Activated CD4-positive, alpha-beta memory T cell treated with anti-CD3 and anti-CD28 coated beads, Interleukin-2, amount 10 ng/mL, durations not matched to agents 7 days and 5 days (primary cell): ENCODE data around the gene NTRK2. TPM values are rescaled to one million over a fixed set of nuclear protein-coding genes. Genes with fewer than 3 reads are reported as not detected.

Experiments used
- CTCF ChIA-PET: fragments of 350-600 bp; sonication (Branson Sonifier 250); formaldehyde crosslinking; loops from one replicate; lab custom pipeline; 2021; ENCODE audit warnings: antibody characterized with exemption, inconsistent platforms; lab: Charles Lee
- POLR2A ChIA-PET: fragments of 350-600 bp; sonication (Branson Sonifier 250); formaldehyde crosslinking; loops from one replicate; lab custom pipeline; 2021; ENCODE audit warnings: antibody characterized with exemption; lab: Charles Lee
- DNase-seq: peaks from one replicate; pipeline ENCODE4 v3.0.0-alpha.2; 2020
- H3K27ac Mint-ChIP-seq: one replicate; pipeline ENCODE4 v1.8.0; 2021; ENCODE audit warnings: mild to moderate bottlenecking, mixed read lengths
- H3K27me3 Mint-ChIP-seq: one replicate; pipeline ENCODE4 v1.8.0; 2021; ENCODE audit warnings: mixed read lengths
- H3K36me3 Mint-ChIP-seq: one replicate; pipeline ENCODE4 v1.8.0; 2021; ENCODE audit warnings: low read depth, mixed read lengths
- H3K4me1 Mint-ChIP-seq: one replicate; pipeline ENCODE4 v1.8.0; 2021; ENCODE audit warnings: mixed read lengths
- H3K4me3 Mint-ChIP-seq: one replicate; pipeline ENCODE4 v1.8.0; 2021; ENCODE audit warnings: mild to moderate bottlenecking, mixed read lengths
- H3K9me3 Mint-ChIP-seq: one replicate; pipeline ENCODE4 v1.8.0; 2021; ENCODE audit warnings: mixed read lengths
- total RNA-seq, 2 experiments: library from RNA; stranded (reverse); gene quantifications; one replicate each; pipeline ENCODE4 v1.2.3, GENCODE V29; 2021

Gene NTRK2
- total RNA-seq, 2 experiments from 2014 or later, result 2.2 to 2.3 TPM

- Mint-ChIP-seq H3K9me3 (no peaks in the 10 kb centered on the region), H3K4me1 (peaks cover 5% of the 10 kb centered on the region), H3K27me3 (peaks cover 2% of the 10 kb centered on the region), H3K27ac (no peak overlapping the region), H3K4me3 (no peak overlapping the region), H3K36me3 (no peaks in the 10 kb centered on the region)
- no peak for DNase-seq
- ChIA-PET POLR2A (no interaction called here), CTCF (no interaction called here)
These were observed 286.4 kb downstream of the NTRK2 start for GRCh38 chr9:84955971-84956370.

GRCh38 chr9:84959339-84959738, 289.8 kb downstream of the NTRK2 start:
- H3K36me3 Mint-ChIP-seq, result no peaks in the 10 kb centered on the region
- peaks cover 2% of the 10 kb centered on the region for H3K27me3 Mint-ChIP-seq
- H3K9me3 Mint-ChIP-seq, result no peaks in the 10 kb centered on the region
- no peak overlapping the region for H3K4me3 Mint-ChIP-seq
- H3K27ac Mint-ChIP-seq, result no peak overlapping the region
- DNase-seq, result no peak
- H3K4me1 Mint-ChIP-seq, result no peaks in the 10 kb centered on the region
- ChIA-PET CTCF (no interaction called here), POLR2A (no interaction called here)

- H3K4me1 Mint-ChIP-seq, result no peaks in the 10 kb centered on the region
- no peaks in the 10 kb centered on the region for H3K36me3 Mint-ChIP-seq
- peaks cover 3% of the 10 kb centered on the region for H3K27me3 Mint-ChIP-seq
- POLR2A ChIA-PET, result no interaction called here
- no peaks in the 10 kb centered on the region for H3K9me3 Mint-ChIP-seq
- DNase-seq, result no peak
- no peak overlapping the region for H3K27ac Mint-ChIP-seq
- no peak overlapping the region for H3K4me3 Mint-ChIP-seq
- CTCF ChIA-PET, result no interaction called here
These were observed 297.6 kb downstream of the NTRK2 start for GRCh38 chr9:84966876-84967830.

- Mint-ChIP-seq H3K27ac (no peak overlapping the region), H3K4me1 (no peaks in the 10 kb centered on the region), H3K36me3 (no peaks in the 10 kb centered on the region), H3K27me3 (peaks cover 3% of the 10 kb centered on the region), H3K4me3 (no peak overlapping the region), H3K9me3 (no peaks in the 10 kb centered on the region)
- DNase-seq, result no peak
- ChIA-PET CTCF (no interaction called here), POLR2A (no interaction called here)
These were observed 299.6 kb downstream of the NTRK2 start for GRCh38 chr9:84969084-84969483.

GRCh38 chr9:84969736-84970135, 300.2 kb downstream of the NTRK2 start:
- no peaks in the 10 kb centered on the region for H3K9me3 Mint-ChIP-seq

GRCh38 chr9:84970432-84970831, 300.9 kb downstream of the NTRK2 start:
- Mint-ChIP-seq H3K27ac (no peak overlapping the region), H3K36me3 (no peaks in the 10 kb centered on the region), H3K4me1 (no peaks in the 10 kb centered on the region), H3K4me3 (no peak overlapping the region), H3K27me3 (peaks cover 3% of the 10 kb centered on the region), H3K9me3 (no peaks in the 10 kb centered on the region)
- DNase-seq, result no peak
- CTCF ChIA-PET, result no interaction called here
- POLR2A ChIA-PET, result no interaction called here

More at GRCh38 chr9:84969736-84970135, 300.2 kb downstream of the NTRK2 start:
- no peak overlapping the region for H3K27ac Mint-ChIP-seq
- H3K4me1 Mint-ChIP-seq, result no peaks in the 10 kb centered on the region
- H3K27me3 Mint-ChIP-seq, result peaks cover 3% of the 10 kb centered on the region
- ChIA-PET POLR2A (no interaction called here), CTCF (no interaction called here)
- no peaks in the 10 kb centered on the region for H3K36me3 Mint-ChIP-seq
- no peak overlapping the region for H3K4me3 Mint-ChIP-seq
- DNase-seq, result no peak

- peaks cover 3% of the 10 kb centered on the region for H3K27me3 Mint-ChIP-seq
- H3K4me3 Mint-ChIP-seq, result no peak overlapping the region
- no peaks in the 10 kb centered on the region for H3K4me1 Mint-ChIP-seq
- H3K9me3 Mint-ChIP-seq, result no peaks in the 10 kb centered on the region
- ChIA-PET POLR2A (no interaction called here), CTCF (no interaction called here)
- no peak for DNase-seq
- no peaks in the 10 kb centered on the region for H3K36me3 Mint-ChIP-seq
- H3K27ac Mint-ChIP-seq, result no peak overlapping the region
These were observed 302.0 kb downstream of the NTRK2 start for GRCh38 chr9:84971571-84971970.

GRCh38 chr9:84974258-84974657, 304.7 kb downstream of the NTRK2 start:
- Mint-ChIP-seq H3K27ac (no peak overlapping the region), H3K9me3 (no peaks in the 10 kb centered on the region), H3K36me3 (no peaks in the 10 kb centered on the region), H3K27me3 (peaks cover 3% of the 10 kb centered on the region), H3K4me1 (no peaks in the 10 kb centered on the region), H3K4me3 (no peak overlapping the region)
- ChIA-PET CTCF (no interaction called here), POLR2A (no interaction called here)
- no peak for DNase-seq

- Mint-ChIP-seq H3K27ac (no peak overlapping the region), H3K36me3 (no peaks in the 10 kb centered on the region), H3K4me3 (no peak overlapping the region), H3K4me1 (no peaks in the 10 kb centered on the region), H3K27me3 (peaks cover 3% of the 10 kb centered on the region), H3K9me3 (no peaks in the 10 kb centered on the region)
- ChIA-PET POLR2A (no interaction called here), CTCF (no interaction called here)
- DNase-seq, result no peak
These were observed 305.3 kb downstream of the NTRK2 start for GRCh38 chr9:84974855-84975254.

- no peak for DNase-seq
- Mint-ChIP-seq H3K4me1 (no peaks in the 10 kb centered on the region), H3K27ac (no peak overlapping the region), H3K27me3 (peaks cover 3% of the 10 kb centered on the region), H3K36me3 (no peaks in the 10 kb centered on the region), H3K4me3 (no peak overlapping the region), H3K9me3 (no peaks in the 10 kb centered on the region)
- POLR2A ChIA-PET, result no interaction called here
- CTCF ChIA-PET, result no interaction called here
These were observed 306.4 kb downstream of the NTRK2 start for GRCh38 chr9:84975926-84976325.

- DNase-seq, result no peak
- no peak overlapping the region for H3K27ac Mint-ChIP-seq
- H3K36me3 Mint-ChIP-seq, result no peaks in the 10 kb centered on the region
- ChIA-PET CTCF (no interaction called here), POLR2A (no interaction called here)
- H3K4me1 Mint-ChIP-seq, result no peaks in the 10 kb centered on the region
- no peaks in the 10 kb centered on the region for H3K9me3 Mint-ChIP-seq
- no peaks in the 10 kb centered on the region for H3K27me3 Mint-ChIP-seq
- no peak overlapping the region for H3K4me3 Mint-ChIP-seq
These were observed 309.1 kb downstream of the NTRK2 start for GRCh38 chr9:84978661-84979060.

GRCh38 chr9:84983749-84984148, 314.2 kb downstream of the NTRK2 start:
- H3K4me1 Mint-ChIP-seq, result no peaks in the 10 kb centered on the region
- H3K27me3 Mint-ChIP-seq, result peaks cover 2% of the 10 kb centered on the region
- no peaks in the 10 kb centered on the region for H3K9me3 Mint-ChIP-seq
- no peak for DNase-seq
- H3K4me3 Mint-ChIP-seq, result no peak overlapping the region
- no peaks in the 10 kb centered on the region for H3K36me3 Mint-ChIP-seq
- no peak overlapping the region for H3K27ac Mint-ChIP-seq
- ChIA-PET POLR2A (no interaction called here), CTCF (no interaction called here)

- no peak for DNase-seq
- no peak overlapping the region for H3K27ac Mint-ChIP-seq
- peaks cover 2% of the 10 kb centered on the region for H3K27me3 Mint-ChIP-seq
- H3K4me1 Mint-ChIP-seq, result no peaks in the 10 kb centered on the region
- H3K4me3 Mint-ChIP-seq, result no peak overlapping the region
- no peaks in the 10 kb centered on the region for H3K36me3 Mint-ChIP-seq
- no peaks in the 10 kb centered on the region for H3K9me3 Mint-ChIP-seq
- POLR2A ChIA-PET, result no interaction called here
- CTCF ChIA-PET, result no interaction called here
These were observed 319.1 kb downstream of the NTRK2 start for GRCh38 chr9:84988621-84989020.

GRCh38 chr9:84990416-84990815, 320.9 kb downstream of the NTRK2 start:
- CTCF ChIA-PET, result no interaction called here
- no peaks in the 10 kb centered on the region for H3K36me3 Mint-ChIP-seq
- DNase-seq, result no peak
- H3K4me1 Mint-ChIP-seq, result no peaks in the 10 kb centered on the region
- H3K27me3 Mint-ChIP-seq, result peaks cover 2% of the 10 kb centered on the region
- POLR2A ChIA-PET, result no interaction called here
- H3K27ac Mint-ChIP-seq, result no peak overlapping the region
- no peaks in the 10 kb centered on the region for H3K9me3 Mint-ChIP-seq
- H3K4me3 Mint-ChIP-seq, result no peak overlapping the region
